Astrocyte (in vitro differentiated cells and primary cell): ENCODE results near the gene FNDC3A.
"Not testable (repeated sequence)": the region's sequence is repeated elsewhere in the genome, so short reads cannot be mapped to it uniquely, and the experiment has no call there.

Experiments used
- CTCF ChIP-seq: IDR thresholded peaks from 2 replicates; pipeline ENCODE4 v1.5.1; 2011; ENCODE audit warnings: low read depth, mild to moderate bottlenecking, inconsistent platforms, low read length, moderate library complexity; ENCODE audit not compliant: insufficient read depth
- EZH2 ChIP-seq: IDR thresholded peaks from 2 replicates; pipeline ENCODE4 v1.6.1; 2012; ENCODE audit warnings: mild to moderate bottlenecking, low read length, inconsistent platforms; ENCODE audit not compliant: insufficient read depth

- TF ChIP-seq EZH2, CTCF: not testable (repeated sequence)
These were observed 92.8 kb downstream of the FNDC3A start for GRCh38 chr13:49068498-49068897.
